ENCODE results near the gene ISX.
"Not testable (repeated sequence)": the region's sequence is repeated elsewhere in the genome, so short reads cannot be mapped to it uniquely, and the experiment has no call there.

ISX gene
- 0 to 0.04 reads per million in 2 donors for total RNA-seq

GRCh38 chr22:35065796-35066218, at the start of gene ISX:
Gene ISX, plus strand, starts transcription at chr22:35066158. Its CDS starts 930 bp downstream, at chr22:35067088.
- no peak for DNase-seq

GRCh38 chr22:35016909-35017308, 49.0 kb upstream of the ISX start:
- DNase-seq = no peak

DNA sequence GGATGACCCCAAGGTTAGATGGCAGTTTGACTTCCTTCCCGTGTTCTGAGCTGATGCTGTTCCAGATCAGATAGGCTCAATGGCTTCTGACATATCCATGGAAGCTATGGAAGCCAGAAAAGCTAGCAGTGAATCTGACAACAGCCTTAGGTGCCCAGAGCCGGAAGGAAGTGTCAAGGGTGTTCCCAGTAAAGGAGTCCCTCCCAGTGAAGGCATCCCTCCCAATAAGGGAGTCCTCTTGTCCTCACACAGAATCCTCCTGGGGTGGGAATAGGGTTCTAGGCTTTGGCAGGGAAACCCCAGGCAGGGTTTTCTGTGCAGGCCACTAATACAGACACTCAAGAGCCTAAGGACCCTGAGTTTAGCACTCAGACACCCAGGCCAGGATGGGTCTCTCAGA, 47.0 kb upstream of the ISX start:
- DNase-seq = no peak

DNA sequence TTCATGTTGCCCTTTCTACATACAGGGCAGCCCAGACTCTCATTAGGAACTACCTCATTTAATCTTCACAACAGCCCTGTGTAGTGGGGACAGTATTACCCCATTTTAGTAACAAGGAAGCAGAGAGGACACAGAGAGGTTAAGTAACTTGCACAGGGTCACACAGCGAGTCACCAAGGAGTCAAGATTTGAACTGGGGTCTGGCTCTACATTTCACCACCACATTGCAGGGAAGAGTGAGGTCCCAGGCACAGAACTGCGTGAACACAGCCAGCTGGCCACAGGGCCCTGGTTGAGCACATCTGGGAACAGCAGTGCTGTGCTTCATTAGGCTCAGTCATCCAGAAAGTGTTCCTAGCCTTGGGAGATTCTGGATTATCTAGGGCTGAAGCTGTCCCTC, 45.4 kb upstream of the ISX start:
- no peak for DNase-seq

- DNase-seq = no peak
Observed at GRCh38 chr22:35021161-35021560, 44.8 kb upstream of the ISX start.

GRCh38 chr22:35022291-35022690, 43.7 kb upstream of the ISX start:
- DNase-seq = no peak

DNA sequence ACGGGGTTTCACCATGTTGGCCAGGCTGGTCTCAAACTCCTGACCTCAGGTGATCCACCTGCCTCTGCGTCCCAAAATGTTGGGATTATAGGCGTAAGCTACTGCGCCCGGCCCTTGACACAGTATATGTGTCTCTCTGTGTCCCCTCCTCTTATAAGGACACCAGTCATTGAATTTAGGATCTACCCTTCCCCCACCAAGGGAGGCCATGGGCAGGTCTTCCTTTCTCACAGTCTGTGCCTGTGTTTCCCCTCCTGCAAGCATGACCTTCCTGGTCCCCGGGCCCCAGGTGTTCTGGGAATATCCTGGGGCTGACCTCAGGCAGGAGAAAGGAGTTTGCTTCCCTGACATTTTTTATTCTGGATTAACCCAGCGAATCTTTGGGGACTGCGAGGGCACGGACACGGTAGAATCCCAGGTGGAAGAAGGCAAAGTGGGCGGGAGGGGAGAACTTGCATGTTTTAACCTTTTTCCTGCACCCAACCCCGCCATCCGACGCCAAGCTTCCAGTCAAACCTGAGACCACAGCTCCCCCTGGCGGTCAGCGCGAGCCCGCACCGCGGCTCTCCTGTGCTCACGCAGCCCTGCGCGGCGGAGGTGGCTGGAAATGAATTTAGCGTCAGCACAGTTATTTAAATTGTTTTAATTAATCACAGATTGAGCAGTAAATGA, 42.1 kb upstream of the ISX start:
- DNase-seq = no peak

DNA sequence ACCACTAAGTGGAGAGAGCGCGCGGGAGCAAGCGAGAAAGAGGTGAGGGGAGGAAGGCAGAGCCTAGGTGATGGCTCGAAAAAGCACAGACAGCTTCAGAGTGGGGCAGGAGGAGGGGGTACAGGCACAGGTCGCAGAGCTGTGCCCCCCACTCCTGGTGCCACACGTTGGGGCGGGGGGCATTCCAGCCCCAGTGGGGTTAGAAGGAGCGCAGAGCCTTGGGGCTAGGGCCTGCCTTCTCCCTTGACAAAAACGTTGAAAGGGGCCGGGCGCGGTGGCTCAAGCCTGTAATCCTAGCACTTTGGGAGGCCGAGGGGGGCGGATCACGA, 41.6 kb upstream of the ISX start:
- no peak for DNase-seq

- not testable (repeated sequence) for DNase-seq
Observed at GRCh38 chr22:35030112-35030511, 35.8 kb upstream of the ISX start.

GRCh38 chr22:35032571-35032970, 33.4 kb upstream of the ISX start:
- DNase-seq = no peak

- DNase-seq = no peak
Observed at GRCh38 chr22:35033635-35034296, 32.2 kb upstream of the ISX start.

GRCh38 chr22:35034963-35035362, 31.0 kb upstream of the ISX start:
- no peak for DNase-seq

GRCh38 chr22:35037089-35037488, 28.9 kb upstream of the ISX start:
- DNase-seq = no peak

GRCh38 chr22:35039625-35040024, 26.3 kb upstream of the ISX start:
- DNase-seq = no peak

DNA sequence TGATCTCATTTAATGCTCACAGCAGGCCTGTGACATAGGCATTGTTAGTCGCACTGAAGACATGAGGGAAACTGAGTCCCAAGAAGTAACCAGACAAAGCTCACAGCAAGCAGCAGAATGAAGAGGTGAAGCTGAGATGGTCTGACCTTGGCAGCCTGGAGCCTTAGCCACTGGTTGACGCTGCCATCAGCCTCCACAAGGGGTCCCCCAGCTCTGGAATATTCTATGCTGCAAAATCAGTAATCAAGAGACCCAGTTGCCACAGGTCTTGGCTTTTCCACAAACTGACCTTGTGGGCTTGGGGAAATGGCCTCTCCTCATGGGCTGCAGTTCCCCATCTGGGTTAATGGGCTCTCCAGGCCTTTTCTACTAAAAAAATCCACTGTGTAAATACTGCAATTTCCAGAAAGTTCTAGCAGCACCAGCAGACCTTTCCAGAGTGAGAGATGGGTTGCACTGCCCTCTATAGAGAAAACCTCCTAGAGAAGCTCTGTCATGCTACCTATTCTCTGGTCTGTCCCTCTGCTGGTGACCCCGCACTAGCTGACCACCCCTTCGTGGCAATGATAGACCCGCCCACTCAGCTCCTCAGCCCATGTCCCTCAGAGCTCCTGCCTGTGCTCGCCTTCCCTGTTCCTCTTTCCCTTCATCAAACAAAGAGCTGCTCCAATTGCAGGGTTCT, 22.6 kb upstream of the ISX start:
- DNase-seq = no peak

GRCh38 chr22:35043934-35044319, 22.0 kb upstream of the ISX start:
- no peak for DNase-seq

- DNase-seq = no peak
Observed at GRCh38 chr22:35044607-35045390, 21.2 kb upstream of the ISX start.

DNA sequence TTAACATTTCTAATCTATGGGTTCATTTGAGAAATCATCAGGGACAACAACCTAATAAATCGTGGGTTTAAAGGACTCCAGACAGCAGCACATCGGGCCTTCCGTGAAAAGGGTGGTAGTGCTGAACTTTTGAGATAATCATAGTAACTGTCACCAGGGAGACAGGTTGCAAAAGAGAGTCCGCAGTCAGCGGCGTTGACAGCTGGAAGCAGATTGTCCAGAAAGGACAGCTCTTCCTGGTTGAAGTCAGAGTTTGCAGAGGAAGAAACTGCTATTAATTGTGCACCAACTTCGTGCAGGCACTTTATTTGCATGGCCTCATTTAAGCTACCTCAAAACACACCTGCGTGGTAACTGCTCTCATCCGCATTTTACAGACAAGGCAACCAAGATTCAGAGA, 20.5 kb upstream of the ISX start:
- DNase-seq = no peak

- no peak for DNase-seq
Observed at GRCh38 chr22:35046744-35047462, 19.1 kb upstream of the ISX start.

- DNase-seq = not testable (repeated sequence)
Observed at GRCh38 chr22:35050038-35050437, 15.9 kb upstream of the ISX start.

DNA sequence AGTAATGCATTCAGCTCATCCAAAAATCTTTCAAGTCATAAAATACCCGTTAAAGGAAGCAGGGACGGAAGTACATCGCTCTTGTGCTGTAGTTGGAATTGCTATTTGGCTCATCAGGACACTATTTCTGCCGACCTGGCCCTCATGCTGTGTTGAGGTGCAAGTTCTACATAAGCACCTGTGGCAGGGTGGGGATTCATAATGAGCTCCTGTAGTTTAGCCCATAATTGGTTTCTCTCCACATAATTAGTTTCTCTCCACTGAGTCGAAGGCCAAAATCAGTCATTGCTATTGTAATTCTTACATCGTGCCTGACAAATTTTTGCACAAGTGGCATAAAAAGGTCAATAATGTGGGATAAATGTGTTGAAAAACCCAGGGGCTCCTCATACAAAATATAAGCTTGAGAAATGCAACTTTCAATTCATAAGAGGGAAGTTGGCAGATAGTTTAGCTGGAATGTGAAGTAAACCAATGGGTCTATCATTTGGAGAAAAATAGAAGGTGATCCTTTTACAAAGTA, 14.9 kb upstream of the ISX start:
- no peak for DNase-seq

GRCh38 chr22:35051791-35052190, 14.2 kb upstream of the ISX start:
- DNase-seq = no peak
